Measurements from ENCODE around the gene SH3BP4. TPM values are rescaled to one million over a fixed set of nuclear protein-coding genes. Genes with fewer than 3 reads are reported as not detected.
A peak's percentile ranks its signal among the peaks of the same experiment; 100 is the strongest.

Gene SH3BP4
- total and polyA plus RNA-seq, 2 of the 13 experiments (the other 11 are each of a cell fraction or from before 2014, with no cell fraction given) = 34.6 to 99.1 TPM

- TF ChIP-seq THYN1 (CRISPR knock-in tag; IDR thresholded peaks at IDR 0.05; ENCODE audit: borderline replicate concordance, low read depth) = no peak
- TF ChIP-seq SIX4 (CRISPR knock-in tag; IDR thresholded peaks at IDR 0.05) = peak; percentile 61; the same call in 1 of the 2 replicates
- TF ChIP-seq ZNF264 (CRISPR knock-in tag; IDR thresholded peaks at IDR 0.05) = no peak
- TF ChIP-seq CBX5 (CRISPR knock-in tag; IDR thresholded peaks at IDR 0.05; ENCODE audit: borderline replicate concordance) = no peak
- peak; percentile 19; the same call in 1 of the 2 replicates for TF ChIP-seq YEATS4 (CRISPR knock-in tag; IDR thresholded peaks at IDR 0.05; ENCODE audit: borderline replicate concordance)
- no peak for TF ChIP-seq DBP (CRISPR knock-in tag; IDR thresholded peaks at IDR 0.05; ENCODE audit: not compliant biosample characterization)
- no peak for TF ChIP-seq SETDB1 (CRISPR knock-in tag; IDR thresholded peaks at IDR 0.05; ENCODE audit: borderline replicate concordance)
- peak; percentile 61 for TF ChIP-seq RARA (CRISPR knock-in tag; IDR thresholded peaks at IDR 0.05)
- TF ChIP-seq EED (CRISPR knock-in tag; IDR thresholded peaks at IDR 0.05) = no peak
- TF ChIP-seq ZNF281 (CRISPR knock-in tag; IDR thresholded peaks at IDR 0.05; ENCODE audit: borderline replicate concordance) = no peak
- TF ChIP-seq SOX5 (CRISPR knock-in tag; IDR thresholded peaks at IDR 0.05; ENCODE audit: borderline replicate concordance) = peak; percentile 31; the same call in 1 of the 2 replicates
- TF ChIP-seq JUN (CRISPR knock-in tag; IDR thresholded peaks at IDR 0.05) = no peak
- TF ChIP-seq GATAD2A (CRISPR knock-in tag; IDR thresholded peaks at IDR 0.05) = peak; percentile 49; the same call in 1 of the 2 replicates
- TF ChIP-seq HIC2 (CRISPR knock-in tag; IDR thresholded peaks at IDR 0.05; ENCODE audit: low read depth) = peak; percentile 83
- TF ChIP-seq SKI (IDR thresholded peaks at IDR 0.05; ENCODE audit: partially characterized antibody) = peak; percentile 49
- TF ChIP-seq GZF1 (CRISPR knock-in tag; IDR thresholded peaks at IDR 0.05) = 0 out of 2 replicates have a peak, but pooled peaks have one; percentile 38
- TF ChIP-seq MXD3 (CRISPR knock-in tag; IDR thresholded peaks at IDR 0.05) = 0 out of 2 replicates have a peak, but pooled peaks have one; percentile 34
- no peak for TF ChIP-seq PITX1 (CRISPR knock-in tag; IDR thresholded peaks at IDR 0.05)
- no peak for TF ChIP-seq ATF7-NPFF (CRISPR knock-in tag; IDR thresholded peaks at IDR 0.05; ENCODE audit: low read depth)
- no peak for TF ChIP-seq ZHX1 (CRISPR knock-in tag; IDR thresholded peaks at IDR 0.05; ENCODE audit: low read depth)
Observed at GRCh38 chr2:235002198-235003095, 50.6 kb downstream of the SH3BP4 start (continued).

Measured in HepG2 (cell line).